RWPE2 (cell line): ENCODE measurements around the gene RPL35A.

Source experiments
- ATAC-seq: fragments of 200-7000 bp; cut with Tn5 transposase; 3 replicates; pipeline ENCODE4 v1.9.1; 2021; ENCODE audit warnings: low read depth
- DNase-seq: peaks from one replicate; pipeline ENCODE4 v3.0.0-alpha.2; 2020; ENCODE audit warnings: low spot score
- H3K27ac ChIP-seq: fragments of 450-650 bp; 2 replicates; pipeline ENCODE4 v1.5.1; 2017; ENCODE audit warnings: mild to moderate bottlenecking; ENCODE audit not compliant: poor library complexity, severe bottlenecking
- H3K27me3 ChIP-seq: fragments of 250-450 bp; sonication (Bioruptor Pico); 2 replicates; pipeline ENCODE4 v1.5.1; 2021; ENCODE audit warnings: mild to moderate bottlenecking, moderate library complexity; ENCODE audit not compliant: insufficient read depth, poor library complexity, severe bottlenecking
- H3K36me3 ChIP-seq: fragments of 250-450 bp; sonication (Bioruptor Pico); 2 replicates; pipeline ENCODE4 v1.5.1; 2020; ENCODE audit warnings: low read depth, mild to moderate bottlenecking, moderate library complexity
- H3K4me1 ChIP-seq: fragments of 250-450 bp; sonication (Bioruptor Pico); 2 replicates; pipeline ENCODE4 v1.5.1; 2021; ENCODE audit warnings: mild to moderate bottlenecking, moderate library complexity; ENCODE audit not compliant: insufficient read depth, poor library complexity, severe bottlenecking
- H3K4me3 ChIP-seq: fragments of 250-450 bp; sonication (Bioruptor Pico); 2 replicates; pipeline ENCODE4 v1.5.1; 2021; ENCODE audit warnings: mild to moderate bottlenecking, moderate library complexity; ENCODE audit not compliant: severe bottlenecking
- H3K9me3 ChIP-seq: fragments of 250-450 bp; sonication (Bioruptor Pico); 2 replicates; pipeline ENCODE4 v1.5.1; 2021; ENCODE audit warnings: mild to moderate bottlenecking, moderate library complexity; ENCODE audit not compliant: severe bottlenecking
- TF ChIP-seq, protein P1 (sequence below): fragments of 450-650 bp; IDR thresholded peaks from one replicate; pipeline ENCODE4 v1.5.1; 2017; ENCODE audit warnings: mild to moderate bottlenecking, moderate library complexity; ENCODE audit not compliant: poor library complexity, severe bottlenecking

RPL35A gene

DNA sequence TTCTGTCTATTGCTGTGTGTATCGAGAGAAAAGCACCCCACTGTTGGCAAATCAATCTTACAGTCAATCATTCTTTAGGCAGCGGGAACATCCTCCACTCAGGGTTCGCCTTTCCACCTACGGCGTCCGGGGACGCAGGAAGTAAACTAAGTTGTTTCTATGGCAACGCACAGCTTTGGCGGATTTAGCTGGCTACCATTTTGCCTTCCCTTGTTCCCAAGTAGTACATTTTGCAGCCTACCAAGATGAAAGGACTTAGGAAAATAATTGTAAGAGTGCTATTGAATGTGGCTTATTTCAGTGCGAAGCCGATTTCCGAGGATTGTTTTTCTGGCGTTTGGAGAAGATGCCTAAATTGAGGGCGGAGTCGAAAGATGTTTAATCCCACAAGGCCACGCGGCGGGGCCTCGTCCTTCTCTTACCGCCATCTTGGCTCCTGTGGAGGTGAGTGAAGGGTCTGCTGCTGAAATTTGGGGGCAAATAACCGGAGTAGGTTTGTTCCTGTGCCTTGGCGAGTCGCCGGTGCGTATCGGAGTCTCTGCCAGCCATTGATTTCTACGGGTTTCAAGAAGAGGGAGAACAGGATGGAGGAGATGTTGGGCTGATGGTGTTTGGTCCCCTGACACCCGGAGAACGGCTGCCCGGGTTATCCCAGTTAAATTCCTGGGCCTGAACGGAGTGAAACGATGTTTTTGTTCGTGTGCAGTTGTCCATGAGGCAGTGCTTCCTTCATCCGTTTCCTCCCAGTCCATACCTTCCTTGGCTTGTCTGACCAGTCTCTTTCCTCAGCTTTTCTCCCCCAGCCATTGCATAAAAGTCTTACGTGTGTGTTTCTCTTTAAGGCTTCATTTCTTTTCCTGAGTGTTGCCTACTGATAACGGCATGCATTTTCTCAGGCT lies at the start of gene RPL35A:
RPL35A (plus strand) TSS at position 413 of the 899 bp plus-strand sequence. CDS start 778 bp downstream, outside the sequence.
- peak; percentile 87 for ATAC-seq
- TF ChIP-seq, protein P1, sequence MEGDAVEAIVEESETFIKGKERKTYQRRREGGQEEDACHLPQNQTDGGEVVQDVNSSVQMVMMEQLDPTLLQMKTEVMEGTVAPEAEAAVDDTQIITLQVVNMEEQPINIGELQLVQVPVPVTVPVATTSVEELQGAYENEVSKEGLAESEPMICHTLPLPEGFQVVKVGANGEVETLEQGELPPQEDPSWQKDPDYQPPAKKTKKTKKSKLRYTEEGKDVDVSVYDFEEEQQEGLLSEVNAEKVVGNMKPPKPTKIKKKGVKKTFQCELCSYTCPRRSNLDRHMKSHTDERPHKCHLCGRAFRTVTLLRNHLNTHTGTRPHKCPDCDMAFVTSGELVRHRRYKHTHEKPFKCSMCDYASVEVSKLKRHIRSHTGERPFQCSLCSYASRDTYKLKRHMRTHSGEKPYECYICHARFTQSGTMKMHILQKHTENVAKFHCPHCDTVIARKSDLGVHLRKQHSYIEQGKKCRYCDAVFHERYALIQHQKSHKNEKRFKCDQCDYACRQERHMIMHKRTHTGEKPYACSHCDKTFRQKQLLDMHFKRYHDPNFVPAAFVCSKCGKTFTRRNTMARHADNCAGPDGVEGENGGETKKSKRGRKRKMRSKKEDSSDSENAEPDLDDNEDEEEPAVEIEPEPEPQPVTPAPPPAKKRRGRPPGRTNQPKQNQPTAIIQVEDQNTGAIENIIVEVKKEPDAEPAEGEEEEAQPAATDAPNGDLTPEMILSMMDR, result no peak
- DNase-seq, result peak; percentile 83

DNA sequence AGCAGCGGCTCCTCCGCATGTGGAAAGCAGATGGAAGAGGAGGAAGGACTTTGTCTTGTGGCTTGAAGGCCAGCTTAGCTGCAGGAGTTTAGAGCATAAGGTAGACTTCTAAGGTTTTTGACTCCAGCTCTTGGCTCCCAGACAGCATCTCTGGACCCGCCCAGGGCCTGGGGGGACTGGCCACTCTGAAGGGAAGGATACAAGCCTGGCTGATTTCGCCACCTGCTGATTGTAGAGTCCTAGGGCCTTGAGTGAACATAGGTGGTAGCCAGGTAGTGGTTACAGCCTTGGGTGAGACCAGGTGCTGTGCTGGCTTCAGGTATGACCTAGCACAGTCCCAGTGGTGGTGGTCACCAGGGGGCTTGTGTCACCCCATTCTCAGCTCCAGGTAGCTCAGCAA lies 48.4 kb upstream of the RPL35A start:
- Histone ChIP-seq H3K27ac (no peak overlapping the region), H3K36me3 (no peaks in the 10 kb centered on the region), H3K9me3 (peaks cover 1% of the 10 kb centered on the region), H3K4me3 (no peak overlapping the region), H3K27me3 (no peaks in the 10 kb centered on the region), H3K4me1 (no peaks in the 10 kb centered on the region)
- TF ChIP-seq, protein P1, result no peak
- ATAC-seq, result no peak
- no peak for DNase-seq

More for the DNA sequence above, at the start of gene RPL35A:
- H3K27me3 ChIP-seq, result no peaks in the 10 kb centered on the region
- H3K4me1 ChIP-seq, result peaks cover 19% of the 10 kb centered on the region
- H3K9me3 ChIP-seq, result no peaks in the 10 kb centered on the region
- peaks cover 48% of the 10 kb centered on the region for H3K36me3 ChIP-seq
- H3K27ac ChIP-seq, result peak within 1 kb of the TSS; percentile 62
- H3K4me3 ChIP-seq, result peak within 1 kb of the TSS; percentile 56

DNA sequence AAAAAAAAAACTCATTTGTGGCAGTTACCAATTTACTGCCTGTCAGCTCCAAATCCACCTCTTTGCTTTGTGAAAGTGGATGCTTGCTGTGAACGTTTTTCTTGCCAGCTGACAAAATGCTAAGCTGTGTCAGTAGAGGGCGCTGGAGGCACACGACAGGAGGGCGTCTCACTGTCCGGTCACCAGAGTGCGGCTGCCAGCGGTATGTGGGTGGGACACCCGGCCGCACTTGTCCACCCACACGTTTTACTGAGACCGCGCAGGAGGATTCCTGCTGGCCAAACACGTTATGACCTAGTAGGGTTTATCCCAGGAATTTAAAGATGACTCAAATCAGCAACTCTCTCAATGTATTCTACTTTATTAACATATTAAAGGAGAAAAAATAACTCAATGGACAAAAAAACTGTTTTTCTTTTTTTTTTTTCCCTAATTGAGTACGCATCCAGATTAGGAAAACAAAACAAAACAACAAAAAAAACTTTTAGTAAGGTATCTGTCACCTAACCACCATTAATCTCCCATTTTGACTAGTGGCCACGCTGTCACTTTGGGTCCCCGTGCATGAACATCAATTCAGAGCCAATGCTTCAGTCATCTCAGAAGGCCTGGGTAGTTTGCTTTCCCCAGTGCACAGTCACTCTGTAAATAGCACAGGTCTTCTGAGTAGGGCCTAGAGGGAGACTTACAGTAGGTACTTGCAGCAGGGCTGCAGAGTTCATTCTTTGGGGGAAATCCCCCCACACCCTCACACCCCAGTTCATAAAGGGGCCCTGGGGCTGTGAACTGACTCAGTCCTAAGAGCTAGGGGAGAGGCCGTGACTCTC lies 43.8 kb upstream of the RPL35A start:
- Histone ChIP-seq H3K27me3 (no peaks in the 10 kb centered on the region), H3K36me3 (no peaks in the 10 kb centered on the region), H3K4me1 (no peaks in the 10 kb centered on the region), H3K27ac (no peak overlapping the region), H3K4me3 (no peak overlapping the region), H3K9me3 (peaks cover 1% of the 10 kb centered on the region)
- peak; percentile 98 for ATAC-seq
- DNase-seq, result peak; percentile 90
- TF ChIP-seq, protein P1, result peak; percentile 97

DNA sequence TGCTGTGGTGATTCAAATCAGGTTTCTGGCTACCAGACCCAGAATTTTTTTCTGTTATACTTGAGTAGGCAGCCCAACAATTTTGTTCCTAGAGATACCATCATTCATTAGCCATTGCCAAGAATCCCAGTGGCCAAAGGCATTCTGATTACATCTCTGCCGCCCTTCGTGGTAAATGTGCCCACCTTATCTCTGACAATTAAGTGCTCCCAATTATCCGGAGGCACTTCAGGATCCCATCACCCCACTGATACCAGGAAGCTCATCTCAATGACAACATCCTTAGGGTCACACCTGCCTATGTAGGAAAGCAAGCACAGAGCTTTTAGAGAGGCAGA lies 43.2 kb upstream of the RPL35A start:
- Histone ChIP-seq H3K27ac (no peak overlapping the region), H3K4me1 (no peaks in the 10 kb centered on the region), H3K9me3 (peaks cover 1% of the 10 kb centered on the region), H3K36me3 (no peaks in the 10 kb centered on the region), H3K27me3 (no peaks in the 10 kb centered on the region), H3K4me3 (no peak overlapping the region)
- no peak for DNase-seq
- TF ChIP-seq, protein P1, result no peak
- no peak for ATAC-seq
